ENCODE results near the gene CUBN.

The CUBN gene

GRCh38 chr10:16954280-16955030 is 175.2 kb downstream of the CUBN start:
- no peak for TF ChIP-seq CTCF (IDR thresholded peaks at IDR 0.05)
- no peak for TF ChIP-seq ZFX (IDR thresholded peaks at IDR 0.05; ENCODE audit: borderline replicate concordance)
- no peak overlapping the region for H3K27ac ChIP-seq

- H3K27ac ChIP-seq = no peak overlapping the region
These were observed 176.3 kb downstream of the CUBN start for GRCh38 chr10:16953270-16953669.

GRCh38 chr10:16952610-16953009 is 177.0 kb downstream of the CUBN start:
- TF ChIP-seq ZFX (IDR thresholded peaks at IDR 0.05; ENCODE audit: borderline replicate concordance) (no peak), CTCF (IDR thresholded peaks at IDR 0.05) (no peak)
- no peak overlapping the region for H3K27ac ChIP-seq

More at GRCh38 chr10:16953270-16953669, 176.3 kb downstream of the CUBN start:
- TF ChIP-seq CTCF (IDR thresholded peaks at IDR 0.05) (no peak), ZFX (IDR thresholded peaks at IDR 0.05; ENCODE audit: borderline replicate concordance) (no peak)

GRCh38 chr10:16952080-16952479 is 177.5 kb downstream of the CUBN start:
- TF ChIP-seq CTCF (IDR thresholded peaks at IDR 0.05) (no peak), ZFX (IDR thresholded peaks at IDR 0.05; ENCODE audit: borderline replicate concordance) (no peak)
- no peak overlapping the region for H3K27ac ChIP-seq

GRCh38 chr10:16950656-16951601 is 178.7 kb downstream of the CUBN start:
- TF ChIP-seq CTCF (IDR thresholded peaks at IDR 0.05) = no peak
- no peak for TF ChIP-seq ZFX (IDR thresholded peaks at IDR 0.05; ENCODE audit: borderline replicate concordance)
- no peak overlapping the region for H3K27ac ChIP-seq

GRCh38 chr10:16949816-16950215 is 179.8 kb downstream of the CUBN start:
- no peak for TF ChIP-seq ZFX (IDR thresholded peaks at IDR 0.05; ENCODE audit: borderline replicate concordance)
- no peak for TF ChIP-seq CTCF (IDR thresholded peaks at IDR 0.05)
- no peak overlapping the region for H3K27ac ChIP-seq

Data from 22Rv1 (cell line).